ENCODE data around the gene PTPRN2.

GRCh38 chr7:157560258-157560654 is 1027.4 kb downstream of the PTPRN2 start:
- TF ChIP-seq CTCF (IDR thresholded peaks at IDR 0.05): no peak
- TF ChIP-seq POLR2A (IDR thresholded peaks at IDR 0.05): no peak
